ENCODE results near the gene RANGRF. TPM values are rescaled to one million over a fixed set of nuclear protein-coding genes. Genes with fewer than 3 reads are reported as not detected.

Gene RANGRF
- total and polyA plus RNA-seq, 12 donors, result 18.8 to 46.9 (median 25.4) TPM

- Histone ChIP-seq H3K36me3 (replicated peaks in 1 of 2) (no peaks in the 10 kb centered on the region), H3K9me3 (replicated peaks in 1 of 3) (no peaks in the 10 kb centered on the region), H3K27ac (no peak overlapping the region), H3K4me1 (replicated peaks in 1 of 2) (no peaks in the 10 kb centered on the region), H3K27me3 (no peaks in the 10 kb centered on the region), H3K4me3 (no peak overlapping the region)
- TF ChIP-seq POLR2A (IDR thresholded peaks at IDR 0.05) (no peak), CTCF (IDR thresholded peaks at IDR 0.05) (no peak)
- WGBS, 4 donors, result 38 to 56% (median 48%) methylated on average over 5 of the region's 5 CpGs
- peak in 3 of 7 donors; percentile 32 to 65 (median 43) for DNase-seq
- intact Hi-C loops (cut with DNase I), result no loop called here
These were observed 44.2 kb downstream of the RANGRF start for GRCh38 chr17:8332688-8333087.

GRCh38 chr17:8333281-8333680, 44.8 kb downstream of the RANGRF start:
- Histone ChIP-seq H3K4me3 (no peak overlapping the region), H3K36me3 (replicated peaks in 1 of 2) (no peaks in the 10 kb centered on the region), H3K4me1 (replicated peaks in 1 of 2) (peaks cover 0 to 6% of the 10 kb centered on the region in 2 donors), H3K27ac (no peak overlapping the region), H3K27me3 (no peaks in the 10 kb centered on the region), H3K9me3 (replicated peaks in 1 of 3) (no peaks in the 10 kb centered on the region)
- WGBS, 4 donors, result 80 to 94% (median 88%) methylated on average over 3 to 4 of the region's 4 CpGs
- intact Hi-C loops (cut with DNase I), result no loop called here
- no peak for DNase-seq
- TF ChIP-seq CTCF (IDR thresholded peaks at IDR 0.05) (no peak), POLR2A (IDR thresholded peaks at IDR 0.05) (no peak)

DNA sequence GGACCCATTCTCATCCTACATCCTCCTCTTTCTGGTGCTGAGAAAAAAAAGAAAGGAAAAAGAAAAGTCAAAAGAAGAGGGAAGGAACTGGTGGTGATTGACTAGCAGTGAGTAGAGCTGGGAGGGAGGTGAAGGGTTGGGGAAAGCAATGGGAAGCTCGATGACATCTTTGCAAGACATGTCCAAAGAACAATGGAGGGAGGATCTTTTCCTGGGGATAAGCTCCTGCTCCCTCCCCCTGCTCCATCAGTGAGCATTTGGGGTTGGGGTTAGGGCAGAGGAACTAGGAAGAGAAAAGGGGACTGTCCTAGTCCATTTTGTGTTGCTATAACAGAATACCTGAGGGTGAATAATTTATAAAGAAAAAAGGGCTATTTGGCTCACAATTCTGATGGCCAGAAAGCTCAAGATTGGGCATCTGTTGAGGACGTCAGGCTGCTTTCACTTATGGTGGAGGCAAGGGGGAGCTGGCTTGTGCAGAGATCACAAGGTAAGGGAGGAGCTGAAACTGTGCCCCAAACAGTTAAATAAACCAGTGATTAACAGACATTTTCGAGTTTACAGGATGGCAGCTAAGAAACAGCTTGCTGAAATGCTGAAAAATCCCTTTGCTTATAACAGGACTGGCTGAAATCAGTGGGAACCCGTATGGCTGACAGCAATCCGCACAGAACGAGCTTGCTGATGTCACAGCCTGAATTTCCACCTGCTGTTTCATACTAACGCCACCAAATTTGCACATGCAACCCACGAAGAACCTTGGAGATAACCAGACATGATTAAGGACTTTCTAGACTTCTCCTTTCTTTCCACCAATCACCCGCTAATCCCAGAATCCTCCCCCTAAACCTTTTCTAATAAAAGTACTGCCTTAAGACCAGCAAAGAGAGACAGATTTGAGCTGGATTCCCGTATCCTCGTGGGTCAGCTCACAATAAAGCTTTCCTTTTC, 49.6 kb downstream of the RANGRF start:
- intact Hi-C loops (cut with DNase I), result no loop called here
- no peaks in the 10 kb centered on the region for H3K36me3 ChIP-seq (replicated peaks in 1 of 2)
- no peak overlapping the region for H3K27ac ChIP-seq
- H3K4me1 ChIP-seq (replicated peaks in 1 of 2), result peaks cover 0 to 11% of the 10 kb centered on the region in 2 donors
- H3K9me3 ChIP-seq (replicated peaks in 1 of 3), result no peaks in the 10 kb centered on the region
- WGBS, 4 donors, result 26 to 30% (median 27%) methylated on average over 11 of the region's 11 CpGs
- peak in 4 of 7 donors; percentile 31 to 64 (median 57) for DNase-seq
- TF ChIP-seq POLR2A (IDR thresholded peaks at IDR 0.05) (no peak), CTCF (IDR thresholded peaks at IDR 0.05) (no peak)
- H3K4me3 ChIP-seq, result no peak overlapping the region
- H3K27me3 ChIP-seq, result no peaks in the 10 kb centered on the region

DNA sequence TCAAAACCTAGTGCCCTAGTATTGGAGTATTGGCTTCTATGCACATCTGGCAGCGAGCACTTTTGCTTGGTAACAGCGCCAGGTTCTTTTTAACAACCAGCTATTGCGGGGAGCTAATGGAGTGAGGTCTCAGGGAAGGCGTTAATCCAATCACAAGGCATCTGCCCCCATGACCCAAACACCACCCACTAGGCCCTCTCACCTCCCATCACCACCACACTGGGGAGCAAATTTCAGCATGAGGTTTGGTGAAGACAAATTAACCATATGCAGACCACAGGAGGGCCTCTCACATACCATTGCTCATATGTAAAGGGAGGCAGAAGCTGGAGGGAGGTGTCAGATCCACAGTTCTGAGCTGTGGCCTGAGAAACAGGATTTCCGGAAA, 50.3 kb downstream of the RANGRF start:
- Histone ChIP-seq H3K9me3 (replicated peaks in 1 of 3) (no peaks in the 10 kb centered on the region), H3K27me3 (no peaks in the 10 kb centered on the region), H3K27ac (no peak overlapping the region), H3K4me3 (no peak overlapping the region), H3K4me1 (replicated peaks in 1 of 2) (peaks cover 0 to 11% of the 10 kb centered on the region in 2 donors), H3K36me3 (replicated peaks in 1 of 2) (no peaks in the 10 kb centered on the region)
- DNase-seq, result no peak
- 86 to 94% (median 88%) methylated on average over 5 of the region's 5 CpGs for WGBS, 4 donors
- intact Hi-C loops (cut with DNase I), result no loop called here
- TF ChIP-seq POLR2A (IDR thresholded peaks at IDR 0.05), result no peak
- TF ChIP-seq CTCF (IDR thresholded peaks at IDR 0.05), result no peak
